Mammary epithelial cell (primary cell): ENCODE data around the gene CNTNAP2.

Experiments
- EZH2 ChIP-seq: IDR thresholded peaks from 2 replicates; pipeline ENCODE4 v1.6.1; 2012; ENCODE audit warnings: low read length, inconsistent platforms, borderline replicate concordance
- TF ChIP-seq, protein P1 (sequence below), 2 donors: IDR thresholded peaks in 1 of 2; conservative IDR thresholded peaks in 1 of 2; 2 replicates each; pipeline ENCODE4 v1.5.1; 2011 to 2012; ENCODE audit warnings: inconsistent platforms in 2 of 2, low read length in 2 of 2, mild to moderate bottlenecking in 2 of 2, control low read depth in 1 of 2, low read depth in 1 of 2; ENCODE audit not compliant: insufficient read depth in 1 of 2; ENCODE audit errors: extremely low read depth in 1 of 2

DNA sequence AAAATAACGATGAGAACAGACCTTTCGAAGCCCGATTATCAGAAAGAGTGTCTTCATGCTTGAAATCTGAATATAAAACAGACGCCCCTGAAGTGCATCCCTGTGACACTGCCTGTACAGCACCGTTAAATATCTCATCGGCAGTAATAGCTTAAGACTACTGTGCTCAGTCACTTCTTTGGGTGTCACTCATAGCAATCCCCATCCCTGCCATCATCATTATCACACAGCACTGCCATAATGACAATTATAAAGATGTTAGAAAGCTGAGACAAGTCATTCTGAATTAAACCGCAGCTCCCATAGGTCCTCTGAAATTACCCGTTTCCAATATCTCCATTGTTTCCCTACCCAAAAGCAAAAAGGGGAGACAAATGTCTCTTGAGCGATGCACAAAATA, 1906.2 kb downstream of the CNTNAP2 start:
- no peak for TF ChIP-seq EZH2
- TF ChIP-seq, protein P1, sequence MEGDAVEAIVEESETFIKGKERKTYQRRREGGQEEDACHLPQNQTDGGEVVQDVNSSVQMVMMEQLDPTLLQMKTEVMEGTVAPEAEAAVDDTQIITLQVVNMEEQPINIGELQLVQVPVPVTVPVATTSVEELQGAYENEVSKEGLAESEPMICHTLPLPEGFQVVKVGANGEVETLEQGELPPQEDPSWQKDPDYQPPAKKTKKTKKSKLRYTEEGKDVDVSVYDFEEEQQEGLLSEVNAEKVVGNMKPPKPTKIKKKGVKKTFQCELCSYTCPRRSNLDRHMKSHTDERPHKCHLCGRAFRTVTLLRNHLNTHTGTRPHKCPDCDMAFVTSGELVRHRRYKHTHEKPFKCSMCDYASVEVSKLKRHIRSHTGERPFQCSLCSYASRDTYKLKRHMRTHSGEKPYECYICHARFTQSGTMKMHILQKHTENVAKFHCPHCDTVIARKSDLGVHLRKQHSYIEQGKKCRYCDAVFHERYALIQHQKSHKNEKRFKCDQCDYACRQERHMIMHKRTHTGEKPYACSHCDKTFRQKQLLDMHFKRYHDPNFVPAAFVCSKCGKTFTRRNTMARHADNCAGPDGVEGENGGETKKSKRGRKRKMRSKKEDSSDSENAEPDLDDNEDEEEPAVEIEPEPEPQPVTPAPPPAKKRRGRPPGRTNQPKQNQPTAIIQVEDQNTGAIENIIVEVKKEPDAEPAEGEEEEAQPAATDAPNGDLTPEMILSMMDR (conservative IDR thresholded peaks at IDR 0.05 in 1 of 2, IDR thresholded peaks at IDR 0.05 in 1 of 2; ENCODE audit: extremely low read depth in 1 of 2, insufficient read depth in 1 of 2, low read depth in 1 of 2, low read length in 2 of 2): no peak
